Activated CD4-positive, CD25-positive, alpha-beta regulatory T cell (primary cell): ENCODE data around the gene NPS.

Experiments used
- DNase-seq, 4 experiments: peaks; one replicate each; lab custom pipeline; 2025; lab: John Stamatoyannopoulos, UW

The NPS gene, protein sequence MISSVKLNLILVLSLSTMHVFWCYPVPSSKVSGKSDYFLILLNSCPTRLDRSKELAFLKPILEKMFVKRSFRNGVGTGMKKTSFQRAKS

GRCh38 chr10:127549009-127549408 is at the start of gene NPS:
Gene NPS (plus strand): TSS chr10:127549309. CDS start chr10:127549369, 60 bp downstream.
- no peak for DNase-seq

DNA sequence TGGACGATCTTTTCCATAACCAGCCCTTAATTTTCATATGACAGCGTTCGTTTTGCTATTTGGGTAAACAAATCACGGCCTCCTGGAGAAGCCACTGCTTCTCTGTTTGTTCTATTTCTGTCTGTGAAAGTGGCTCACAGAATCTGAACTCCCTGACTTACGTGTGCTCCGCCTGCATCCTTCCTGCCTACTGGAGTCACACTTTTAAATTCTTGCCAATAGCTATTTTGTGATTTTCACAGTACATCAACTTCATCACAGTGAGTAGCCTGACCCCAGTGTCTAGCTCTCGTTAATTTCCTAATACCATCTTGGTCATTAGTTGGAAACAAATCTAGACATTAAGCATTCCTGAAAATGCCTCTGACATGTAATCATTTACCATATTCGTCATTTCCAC is 49.0 kb upstream of the NPS start:
- DNase-seq = no peak

- DNase-seq = no peak
Observed at GRCh38 chr10:127506094-127506493, 43.0 kb upstream of the NPS start.

DNA sequence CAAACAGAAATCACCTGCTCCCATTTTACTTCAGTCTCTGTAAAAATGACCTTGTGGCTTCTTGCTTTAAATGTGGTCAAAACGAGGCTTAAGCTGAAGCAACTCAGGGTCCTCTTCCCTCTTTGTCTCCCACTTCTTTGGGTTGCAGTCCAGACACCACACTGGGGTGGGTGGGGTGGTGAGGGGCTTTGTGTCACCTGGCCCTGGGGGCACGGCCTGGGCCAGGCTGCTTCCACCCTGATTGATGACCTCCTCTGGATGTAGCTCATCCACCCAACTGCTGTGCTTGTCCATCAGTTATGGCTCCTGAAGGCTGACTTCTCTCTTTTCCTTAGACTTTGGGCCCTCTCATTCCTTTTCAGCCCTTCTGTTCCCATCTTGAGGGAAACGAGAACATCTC is 26.8 kb upstream of the NPS start:
- DNase-seq = no peak

GRCh38 chr10:127523476-127523875 is 25.6 kb upstream of the NPS start:
- no peak for DNase-seq

GRCh38 chr10:127524229-127524628 is 24.9 kb upstream of the NPS start:
- DNase-seq = no peak

- no peak for DNase-seq
Observed at GRCh38 chr10:127524908-127525665, 24.0 kb upstream of the NPS start.

DNA sequence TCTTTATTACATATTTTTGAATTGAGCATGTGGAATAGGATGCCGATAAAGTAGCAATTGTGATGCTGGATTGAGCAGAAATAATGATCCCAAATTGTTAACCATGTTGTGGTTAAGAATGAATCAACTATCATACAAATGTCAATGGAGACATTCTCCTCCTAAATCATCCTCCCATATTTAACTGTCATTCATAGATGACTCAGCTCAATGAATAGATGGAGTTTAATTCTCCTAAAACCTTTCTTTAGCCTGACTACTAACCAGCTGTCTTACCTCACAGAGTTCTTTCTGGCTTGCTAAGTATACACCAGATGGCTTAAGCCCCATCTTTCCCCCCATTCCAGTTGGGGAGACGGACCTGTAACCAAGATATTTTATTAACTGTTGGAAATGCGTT is 23.4 kb upstream of the NPS start:
- DNase-seq = no peak

DNA sequence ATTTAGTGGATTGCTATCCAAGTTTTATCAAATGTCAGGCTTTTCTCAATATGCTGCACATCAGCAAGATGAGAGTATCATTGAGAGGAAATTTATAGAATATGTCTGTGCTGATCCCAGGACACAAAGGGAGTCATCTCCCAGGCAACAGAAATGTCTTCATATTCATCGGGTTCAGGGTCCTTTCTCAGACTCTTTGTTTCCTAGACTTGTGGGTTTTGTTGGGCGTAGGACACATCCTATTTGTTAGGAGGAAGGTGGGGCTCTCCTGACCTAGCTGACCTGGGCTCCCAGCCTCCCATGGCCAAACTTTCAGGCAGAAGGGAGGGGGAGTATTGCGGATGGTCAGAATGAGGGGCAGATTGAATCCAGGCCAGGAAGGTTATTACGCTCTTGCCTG is 22.9 kb upstream of the NPS start:
- no peak for DNase-seq

GRCh38 chr10:127527320-127527719 is 21.8 kb upstream of the NPS start:
- no peak for DNase-seq

GRCh38 chr10:127527891-127528290 is 21.2 kb upstream of the NPS start:
- no peak for DNase-seq

GRCh38 chr10:127532193-127532592 is 16.9 kb upstream of the NPS start:
- no peak for DNase-seq

- no peak for DNase-seq
Observed at GRCh38 chr10:127532659-127533058, 16.4 kb upstream of the NPS start.

- DNase-seq = no peak
Observed at GRCh38 chr10:127534074-127534473, 15.0 kb upstream of the NPS start.

DNA sequence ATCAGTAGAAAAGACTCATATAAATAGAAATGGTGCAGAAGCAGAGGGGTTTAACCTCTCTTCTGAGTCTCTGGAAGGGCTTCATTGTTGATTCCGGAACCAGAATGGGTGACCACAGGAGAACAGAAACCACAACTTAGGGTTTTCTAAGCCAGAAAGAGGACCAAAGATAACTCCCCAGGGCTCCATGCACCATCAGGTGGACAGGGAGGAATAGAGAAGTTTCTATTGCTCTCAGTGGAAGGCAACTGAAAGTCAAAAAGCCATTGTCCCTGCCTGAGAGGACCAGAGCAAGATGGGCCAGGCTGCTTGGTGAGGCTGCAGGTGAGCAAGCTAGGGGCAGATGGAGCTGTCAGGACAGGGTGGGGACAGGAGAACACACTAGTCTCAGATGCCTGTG is 14.6 kb upstream of the NPS start:
- DNase-seq = no peak

DNA sequence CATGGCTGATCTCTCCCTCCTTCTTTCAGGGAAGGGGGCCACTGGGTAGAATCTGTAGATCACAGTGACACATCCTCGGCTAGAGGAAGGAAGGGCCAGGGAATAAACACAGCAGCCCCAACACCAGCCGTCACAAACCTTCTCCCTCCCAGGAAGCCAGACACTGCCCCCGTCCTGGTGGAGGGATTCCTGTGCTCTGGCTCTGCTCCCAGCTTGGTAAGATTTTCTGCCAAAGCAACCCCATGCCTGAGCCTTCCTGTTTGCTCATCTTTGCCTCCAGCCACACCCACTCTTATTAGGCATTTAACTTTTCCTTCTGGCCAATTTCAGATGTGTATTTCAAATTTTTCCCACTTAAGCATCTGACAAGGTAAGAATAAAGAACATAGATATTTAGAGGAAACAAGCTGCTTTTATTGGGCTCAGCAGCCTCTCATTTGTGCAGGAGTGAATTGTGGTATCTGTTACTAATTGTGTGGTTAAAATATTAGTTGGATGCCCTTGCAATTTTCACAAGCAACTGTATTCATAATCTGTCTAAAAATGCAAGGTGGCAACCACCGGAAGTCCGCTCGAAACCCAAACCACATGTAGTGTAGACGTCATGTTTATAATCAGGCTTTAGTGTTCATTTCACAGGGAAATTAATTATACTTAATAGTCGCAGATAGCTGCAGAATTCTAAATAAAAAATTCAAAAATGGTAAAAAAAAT is 13.2 kb upstream of the NPS start:
- no peak for DNase-seq

GRCh38 chr10:127536972-127537760 is 11.9 kb upstream of the NPS start:
- DNase-seq = no peak

DNA sequence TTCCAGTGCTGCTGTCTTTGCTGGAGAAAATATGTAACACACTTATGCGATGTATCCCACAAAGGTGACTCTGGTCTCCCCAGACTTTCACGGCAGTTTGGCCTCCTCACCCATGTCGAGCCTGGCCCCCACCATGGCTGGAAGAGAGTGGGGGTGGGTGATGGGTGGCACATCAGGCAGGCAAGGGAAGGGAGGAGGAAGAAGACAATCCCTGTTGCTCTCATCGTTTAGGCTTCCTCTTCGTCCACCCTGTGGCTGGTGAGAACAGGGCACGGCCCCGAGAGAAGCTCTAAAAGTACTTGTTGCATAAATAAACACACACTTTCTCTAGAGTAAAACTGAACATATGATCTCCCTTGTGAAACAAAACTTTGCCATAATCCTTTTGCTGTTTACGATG is 11.2 kb upstream of the NPS start:
- no peak for DNase-seq

DNA sequence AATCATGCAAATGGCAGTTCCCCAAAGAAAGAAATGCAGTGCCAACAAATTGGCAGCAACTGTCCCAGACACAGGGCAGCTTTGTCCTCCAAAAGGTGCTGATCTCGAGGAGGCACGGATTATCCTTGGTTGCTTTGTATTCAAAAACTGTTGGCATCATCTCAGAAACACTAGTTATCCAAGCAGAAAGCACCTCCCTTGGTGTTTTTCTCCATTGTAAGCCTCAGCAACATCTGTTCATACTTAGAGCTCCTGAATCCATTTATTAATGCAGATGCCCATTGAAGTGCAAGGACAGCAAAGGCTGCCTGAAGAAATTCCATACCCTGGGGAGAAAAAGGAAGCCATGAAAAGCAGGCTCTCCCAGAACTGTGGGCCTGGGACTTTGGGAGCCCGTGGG is 1.1 kb upstream of the NPS start:
- DNase-seq = no peak

- no peak for DNase-seq
Observed at GRCh38 chr10:127550861-127551260, 1.8 kb downstream of the NPS start.

- DNase-seq = no peak
Observed at GRCh38 chr10:127552446-127552845, 3.3 kb downstream of the NPS start.

- no peak for DNase-seq
Observed at GRCh38 chr10:127553417-127553816, 4.3 kb downstream of the NPS start.

DNA sequence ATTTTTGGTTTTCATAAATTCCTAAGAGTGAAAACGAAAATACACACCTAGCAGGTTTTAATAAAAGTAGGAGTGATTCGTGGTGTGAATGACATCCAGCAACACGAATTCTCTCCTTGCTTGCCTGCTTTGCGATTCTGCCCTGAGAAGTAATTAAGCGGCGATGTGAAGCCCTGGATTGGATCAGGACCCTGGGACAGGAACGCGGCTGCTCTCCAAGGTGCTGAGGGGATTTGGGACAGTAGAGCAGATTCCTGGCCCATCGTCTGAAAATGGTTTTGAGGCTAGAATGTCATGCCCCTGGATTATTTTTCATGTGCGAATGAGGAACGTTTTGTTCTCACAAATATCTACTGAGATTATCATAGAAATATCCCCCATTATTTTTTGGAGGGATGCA is 7.8 kb downstream of the NPS start:
- no peak for DNase-seq
